Liver (tissue), 9 donors: ENCODE data around the gene PLA2G4E. TPM values are rescaled to one million over a fixed set of nuclear protein-coding genes. Genes with fewer than 3 reads are reported as not detected.

Source experiments
- DNase-seq: peaks from one replicate; pipeline ENCODE4 v3.0.0-alpha.2; 2017; ENCODE audit warnings: low spot score
- H3K27ac ChIP-seq, 2 donors: one replicate each; pipeline ENCODE4 v1.7.0; 2013; ENCODE audit warnings: inconsistent platforms in 2 of 2, low read length in 2 of 2, control low read depth in 1 of 2, low read depth in 1 of 2, mild to moderate bottlenecking in 1 of 2
- H3K27me3 ChIP-seq, 4 donors: one replicate each; pipeline versions ENCODE4 v1.6.1 to v1.7.0; 2013; ENCODE audit warnings: low read length in 3 of 4, inconsistent platforms in 1 of 4, mild to moderate bottlenecking in 1 of 4, moderate library complexity in 1 of 4; ENCODE audit not compliant: control insufficient read depth in 4 of 4, insufficient read depth in 4 of 4
- H3K36me3 ChIP-seq, 4 donors: one replicate each; pipeline versions ENCODE4 v1.6.1 to v1.7.0; 2013; ENCODE audit warnings: low read length in 3 of 4, mild to moderate bottlenecking in 3 of 4, low read depth in 1 of 4, moderate library complexity in 1 of 4; ENCODE audit not compliant: control insufficient read depth in 4 of 4, insufficient read depth in 3 of 4
- H3K4me1 ChIP-seq, 4 donors: one replicate each; pipeline versions ENCODE4 v1.6.1 to v1.7.0; 2013; ENCODE audit warnings: low read length in 3 of 4, mild to moderate bottlenecking in 3 of 4, moderate library complexity in 1 of 4; ENCODE audit not compliant: control insufficient read depth in 4 of 4, insufficient read depth in 4 of 4
- H3K4me3 ChIP-seq, 3 donors: one replicate each; pipeline versions ENCODE4 v1.6.1 to v1.7.0; 2013; ENCODE audit warnings: low read length in 3 of 3, control low read depth in 1 of 3, low read depth in 1 of 3, mild to moderate bottlenecking in 1 of 3
- H3K9ac ChIP-seq, 2 donors: one replicate each; pipeline ENCODE4 v1.7.0; 2013; ENCODE audit warnings: low read length in 2 of 2, mild to moderate bottlenecking in 2 of 2, moderate library complexity in 2 of 2, control low read depth in 1 of 2, low read depth in 1 of 2
- H3K9me3 ChIP-seq, 4 donors: one replicate each; pipeline versions ENCODE4 v1.6.1 to v1.7.0; 2013; ENCODE audit warnings: low read length in 3 of 4; ENCODE audit not compliant: control insufficient read depth in 4 of 4
- CTCF ChIP-seq: fragments of 150-350 bp; IDR thresholded peaks from 2 replicates; pipeline ENCODE4 v1.5.1; 2017; ENCODE audit warnings: improper control_type of control experiment, low read depth, low read length; ENCODE audit not compliant: missing input control
- EGR1 ChIP-seq, 2 donors: IDR thresholded peaks; 2 replicates each; pipeline ENCODE4 v1.6.1; 2016 to 2018; ENCODE audit warnings: antibody characterized with exemption in 2 of 2, low read depth in 2 of 2
- FOXA1 ChIP-seq: IDR thresholded peaks from 2 replicates; pipeline ENCODE4 v1.6.1; 2016; ENCODE audit warnings: antibody characterized with exemption
- FOXA2 ChIP-seq: IDR thresholded peaks from 2 replicates; pipeline ENCODE4 v1.6.1; 2016; ENCODE audit warnings: antibody characterized with exemption
- HNF4A ChIP-seq, 2 donors: conservative IDR thresholded peaks; 2 replicates each; pipeline ENCODE4 v1.6.1; 2016; ENCODE audit warnings: antibody characterized with exemption in 2 of 2, mild to moderate bottlenecking in 2 of 2
- HNF4G ChIP-seq: IDR thresholded peaks from 2 replicates; pipeline ENCODE4 v1.6.1; 2016; ENCODE audit warnings: antibody characterized with exemption
- JUND ChIP-seq, 2 donors: IDR thresholded peaks; 2 replicates each; pipeline ENCODE4 v1.6.1; 2016; ENCODE audit warnings: antibody characterized with exemption in 2 of 2
- MAX ChIP-seq: IDR thresholded peaks from 2 replicates; pipeline ENCODE4 v1.6.1; 2016; ENCODE audit warnings: antibody characterized with exemption
- NR2F2 ChIP-seq: IDR thresholded peaks from 2 replicates; pipeline ENCODE4 v1.6.1; 2016; ENCODE audit warnings: antibody characterized with exemption
- RAD21 ChIP-seq, 2 donors: IDR thresholded peaks; 2 replicates each; pipeline ENCODE4 v1.6.1; 2016; ENCODE audit warnings: antibody characterized with exemption in 2 of 2, mild to moderate bottlenecking in 2 of 2
- REST ChIP-seq: IDR thresholded peaks from 2 replicates; pipeline ENCODE4 v1.6.1; 2016; ENCODE audit warnings: antibody characterized with exemption, mild to moderate bottlenecking
- RXRA ChIP-seq, 2 donors: IDR thresholded peaks; 2 replicates each; pipeline ENCODE4 v1.6.1; 2017 to 2018; ENCODE audit warnings: antibody characterized with exemption in 2 of 2, mild to moderate bottlenecking in 1 of 2
- SP1 ChIP-seq: IDR thresholded peaks from 2 replicates; pipeline ENCODE4 v1.6.1; 2018; ENCODE audit warnings: antibody characterized with exemption, mild to moderate bottlenecking
- TAF1 ChIP-seq: conservative IDR thresholded peaks from 2 replicates; pipeline ENCODE4 v1.6.1; 2016; ENCODE audit warnings: antibody characterized with exemption, mild to moderate bottlenecking
- YY1 ChIP-seq: IDR thresholded peaks from 2 replicates; pipeline ENCODE4 v1.6.1; 2016; ENCODE audit warnings: antibody characterized with exemption, mild to moderate bottlenecking
- WGBS: extraction: QIAGEN DNeasy Blood & Tissue Kit; methylation state at CpG from one replicate; pipeline ENCODE4 v1.1.7; 2013; 5-methylcytosine and 5-hydroxymethylcytosine counted together
- polyA plus RNA-seq, 2 donors: library from polyadenylated mRNA; stranded (reverse) in 1 of 2; unstranded in 1 of 2; fragments of 200-250 nt in 1 of 2; fragments of >200 nt in 1 of 2; fragmentation: Nextera tagmentation in 1 of 2; extraction: Ambion mirVana in 1 of 2; gene quantifications; one replicate each; pipeline versions ENCODE4 v1.2.1 to v1.2.3, GENCODE V29; 2013 to 2015
- total RNA-seq, 2 donors: library from RNA; depleted of rRNA; stranded (reverse); fragments of >200 nt; gene quantifications; one replicate each; pipeline ENCODE4 v1.2.3, GENCODE V29; 2014
- TF ChIP-seq, protein P1 (sequence below): IDR thresholded peaks from 2 replicates; pipeline ENCODE4 v1.6.1; 2016; ENCODE audit warnings: antibody characterized with exemption
- TF ChIP-seq, protein P2 (sequence below): IDR thresholded peaks from 2 replicates; pipeline ENCODE4 v1.6.1; 2016; ENCODE audit warnings: antibody characterized with exemption
- donor health status: healthy.
- donor health status: healthy.
- donor health status: healthy.
- donor health status: healthy.
- donor health status: healthy.

PLA2G4E gene
- total and polyA plus RNA-seq, 4 donors: not detected

GRCh38 chr15:42058791-42059190 lies 37.9 kb upstream of the PLA2G4E start:
- H3K27me3 ChIP-seq: no peaks in the 10 kb centered on the region
- no peak overlapping the region for H3K9ac ChIP-seq
- TF ChIP-seq NR2F2 (no peak), HNF4A (conservative IDR thresholded peaks at IDR 0.05) (no peak), YY1 (no peak), EGR1 (IDR thresholded peaks at IDR 0.05; ENCODE audit: low read depth in 2 of 2) (no peak), SP1 (no peak), FOXA1 (no peak), HNF4G (no peak), RXRA (IDR thresholded peaks at IDR 0.05) (no peak), JUND (IDR thresholded peaks at IDR 0.05) (no peak), RAD21 (IDR thresholded peaks at IDR 0.05) (no peak), CTCF (no peak), MAX (no peak), FOXA2 (no peak), REST (no peak), TAF1 (no peak)
- TF ChIP-seq, protein P1, sequence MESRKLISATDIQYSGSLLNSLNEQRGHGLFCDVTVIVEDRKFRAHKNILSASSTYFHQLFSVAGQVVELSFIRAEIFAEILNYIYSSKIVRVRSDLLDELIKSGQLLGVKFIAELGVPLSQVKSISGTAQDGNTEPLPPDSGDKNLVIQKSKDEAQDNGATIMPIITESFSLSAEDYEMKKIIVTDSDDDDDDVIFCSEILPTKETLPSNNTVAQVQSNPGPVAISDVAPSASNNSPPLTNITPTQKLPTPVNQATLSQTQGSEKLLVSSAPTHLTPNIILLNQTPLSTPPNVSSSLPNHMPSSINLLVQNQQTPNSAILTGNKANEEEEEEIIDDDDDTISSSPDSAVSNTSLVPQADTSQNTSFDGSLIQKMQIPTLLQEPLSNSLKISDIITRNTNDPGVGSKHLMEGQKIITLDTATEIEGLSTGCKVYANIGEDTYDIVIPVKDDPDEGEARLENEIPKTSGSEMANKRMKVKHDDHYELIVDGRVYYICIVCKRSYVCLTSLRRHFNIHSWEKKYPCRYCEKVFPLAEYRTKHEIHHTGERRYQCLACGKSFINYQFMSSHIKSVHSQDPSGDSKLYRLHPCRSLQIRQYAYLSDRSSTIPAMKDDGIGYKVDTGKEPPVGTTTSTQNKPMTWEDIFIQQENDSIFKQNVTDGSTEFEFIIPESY: no peak
- TF ChIP-seq, protein P2, sequence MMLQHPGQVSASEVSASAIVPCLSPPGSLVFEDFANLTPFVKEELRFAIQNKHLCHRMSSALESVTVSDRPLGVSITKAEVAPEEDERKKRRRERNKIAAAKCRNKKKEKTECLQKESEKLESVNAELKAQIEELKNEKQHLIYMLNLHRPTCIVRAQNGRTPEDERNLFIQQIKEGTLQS: no peak
- no peak overlapping the region for H3K27ac ChIP-seq
- H3K9me3 ChIP-seq: no peaks in the 10 kb centered on the region
- no peak for DNase-seq
- no peak overlapping the region for H3K4me3 ChIP-seq
- WGBS: 71% methylated on average over 3 of the region's 3 CpGs
- no peaks in the 10 kb centered on the region for H3K36me3 ChIP-seq
- peaks cover 0 to 17% (median 9%) of the 10 kb centered on the region in 4 donors for H3K4me1 ChIP-seq
